Ascending aorta (tissue), 2 donors: Measurements from ENCODE around the gene CRYZ. TPM values are rescaled to one million over a fixed set of nuclear protein-coding genes. Genes with fewer than 3 reads are reported as not detected.
"Not testable (repeated sequence)": the region's sequence is repeated elsewhere in the genome, so short reads cannot be mapped to it uniquely, and the experiment has no call there.

ENCODE experiments used
- DNase-seq, 2 donors: peaks; one replicate each; pipeline ENCODE4 v3.0.0-alpha.2; 2019; ENCODE audit warnings: low spot score in 2 of 2
- H3K27ac ChIP-seq, 2 donors: fragments of 200-600 bp; sonication (generic); one replicate each; pipeline ENCODE4 v1.5.1; 2016 to 2017; ENCODE audit warnings: mild to moderate bottlenecking in 1 of 2
- H3K27me3 ChIP-seq: fragments of 200-600 bp; sonication (generic); one replicate; pipeline ENCODE4 v1.5.1; 2017
- H3K36me3 ChIP-seq, 2 donors: fragments of 200-600 bp; sonication (generic); one replicate each; pipeline ENCODE4 v1.5.1; 2016
- H3K4me1 ChIP-seq, 2 donors: fragments of 200-600 bp; sonication (generic); one replicate each; pipeline ENCODE4 v1.5.1; 2016 to 2017; ENCODE audit warnings: mild to moderate bottlenecking in 1 of 2
- H3K4me3 ChIP-seq, 2 donors: fragments of 200-600 bp; sonication (generic); one replicate each; pipeline ENCODE4 v1.5.1; 2016 to 2017; ENCODE audit warnings: mild to moderate bottlenecking in 1 of 2
- H3K9me3 ChIP-seq, 2 donors: fragments of 200-600 bp; sonication (generic); one replicate each; pipeline ENCODE4 v1.5.1; 2016
- CTCF ChIP-seq, 3 experiments: fragments of 200-600 bp in 2 of 3; fragments of 450-650 bp in 1 of 3; sonication (generic) in 2 of 3; IDR thresholded peaks; one replicate each; pipeline ENCODE4 v1.5.1; 2016 to 2019; ENCODE audit warnings: antibody characterized with exemption in 3 of 3, mild to moderate bottlenecking in 1 of 3, moderate library complexity in 1 of 3
- intact Hi-C: fragments of 100-400 bp; cut with DNase I; formaldehyde crosslinking; loops from one replicate; pipeline ENCODE4 v1.15.1; 2023
- total RNA-seq: library from RNA; depleted of rRNA; stranded (reverse); fragments of >200 nt; gene quantifications from one replicate; pipeline ENCODE4 v1.1.0, GENCODE V29; 2016

Gene CRYZ
- total RNA-seq, 1 donor from 2014 or later: 6.8 TPM

GRCh38 chr1:74737333-74737732, 4.5 kb upstream of the CRYZ start:
- intact Hi-C loops: no loop called here
- no peak for TF ChIP-seq CTCF (IDR thresholded peaks at IDR 0.05)
- H3K27me3 ChIP-seq: no peaks in the 10 kb centered on the region
- no peak overlapping the region for H3K27ac ChIP-seq
- H3K9me3 ChIP-seq: no peaks in the 10 kb centered on the region
- DNase-seq: no peak
- H3K4me1 ChIP-seq: peaks cover 0 to 13% of the 10 kb centered on the region in 2 donors
- H3K36me3 ChIP-seq: peaks cover 24 to 50% of the 10 kb centered on the region in 2 donors
- H3K4me3 ChIP-seq: no peak overlapping the region

- intact Hi-C loops: loop anchor here (5.0 kb wide), 1 partner anchor 537 kb away; the partner anchor contains the start of genes FPGT and LRRIQ3
- DNase-seq: no peak
- Histone ChIP-seq H3K4me3 (peak overlapping the region; percentile 65 to 81), H3K36me3 (peaks cover 7 to 20% of the 10 kb centered on the region in 2 donors), H3K9me3 (no peaks in the 10 kb centered on the region), H3K4me1 (peaks cover 0 to 26% of the 10 kb centered on the region in 2 donors), H3K27ac (peak overlapping the region; percentile 65 to 84), H3K27me3 (no peaks in the 10 kb centered on the region)
- TF ChIP-seq CTCF (IDR thresholded peaks at IDR 0.05): peak; percentile 25 to 73 (median 68)
Measured at GRCh38 chr1:74733604-74734484, 994 bp upstream of the CRYZ start.

- not testable (repeated sequence) for H3K27me3 ChIP-seq, H3K36me3 ChIP-seq, H3K9me3 ChIP-seq, DNase-seq
- H3K4me1 ChIP-seq: peaks cover 0 to 26% of the 10 kb centered on the region in 2 donors
- peak overlapping the region; percentile 65 to 84 for H3K27ac ChIP-seq
- intact Hi-C loops: loop anchor here (5.0 kb wide), 1 partner anchor 535 kb away; the partner anchor contains the start of genes FPGT and LRRIQ3
- H3K4me3 ChIP-seq: peak overlapping the region; percentile 65 to 81
Measured at GRCh38 chr1:74732071-74732946, 541 bp downstream of the CRYZ start.

- Histone ChIP-seq H3K27me3 (no peaks in the 10 kb centered on the region), H3K27ac (no peak overlapping the region), H3K9me3 (no peaks in the 10 kb centered on the region), H3K36me3 (no peaks in the 10 kb centered on the region), H3K4me3 (peak overlapping the region; percentile 65 to 81), H3K4me1 (peaks cover 0 to 26% of the 10 kb centered on the region in 2 donors)
- DNase-seq: no peak
- no peak for TF ChIP-seq CTCF (IDR thresholded peaks at IDR 0.05)
- intact Hi-C loops: loop anchor here (5.0 kb wide), 1 partner anchor 534 kb away; the partner anchor contains the start of genes FPGT and LRRIQ3
Measured at GRCh38 chr1:74731399-74732052, 1.3 kb downstream of the CRYZ start.

- Histone ChIP-seq H3K36me3 (no peaks in the 10 kb centered on the region), H3K9me3 (no peaks in the 10 kb centered on the region), H3K27me3 (no peaks in the 10 kb centered on the region), H3K4me3 (no peak overlapping the region), H3K4me1 (peaks cover 0 to 24% of the 10 kb centered on the region in 2 donors), H3K27ac (no peak overlapping the region)
- intact Hi-C loops: loop anchor here (5.0 kb wide), 1 partner anchor 533 kb away; the partner anchor contains the start of genes FPGT and LRRIQ3
- DNase-seq: no peak
- no peak for TF ChIP-seq CTCF (IDR thresholded peaks at IDR 0.05)
Measured at GRCh38 chr1:74729741-74730478, 2.9 kb downstream of the CRYZ start.
